Metanephros (tissue), 2 donors: ENCODE measurements around the gene WIF1. TPM values are rescaled to one million over a fixed set of nuclear protein-coding genes. Genes with fewer than 3 reads are reported as not detected.

Experiments
- small RNA-seq: library from RNA; depleted of rRNA; stranded (forward); fragments of <200 nt; gene quantifications from one replicate; pipeline ENCODE3, GENCODE V24; 2014; ENCODE audit warnings: low replicate concordance
- total RNA-seq: library from RNA; depleted of rRNA; stranded (reverse); fragments of >200 nt; gene quantifications from one replicate; pipeline ENCODE4 v1.2.3, GENCODE V29; 2014

WIF1 gene
- total RNA-seq, result 1.9 TPM

DNA sequence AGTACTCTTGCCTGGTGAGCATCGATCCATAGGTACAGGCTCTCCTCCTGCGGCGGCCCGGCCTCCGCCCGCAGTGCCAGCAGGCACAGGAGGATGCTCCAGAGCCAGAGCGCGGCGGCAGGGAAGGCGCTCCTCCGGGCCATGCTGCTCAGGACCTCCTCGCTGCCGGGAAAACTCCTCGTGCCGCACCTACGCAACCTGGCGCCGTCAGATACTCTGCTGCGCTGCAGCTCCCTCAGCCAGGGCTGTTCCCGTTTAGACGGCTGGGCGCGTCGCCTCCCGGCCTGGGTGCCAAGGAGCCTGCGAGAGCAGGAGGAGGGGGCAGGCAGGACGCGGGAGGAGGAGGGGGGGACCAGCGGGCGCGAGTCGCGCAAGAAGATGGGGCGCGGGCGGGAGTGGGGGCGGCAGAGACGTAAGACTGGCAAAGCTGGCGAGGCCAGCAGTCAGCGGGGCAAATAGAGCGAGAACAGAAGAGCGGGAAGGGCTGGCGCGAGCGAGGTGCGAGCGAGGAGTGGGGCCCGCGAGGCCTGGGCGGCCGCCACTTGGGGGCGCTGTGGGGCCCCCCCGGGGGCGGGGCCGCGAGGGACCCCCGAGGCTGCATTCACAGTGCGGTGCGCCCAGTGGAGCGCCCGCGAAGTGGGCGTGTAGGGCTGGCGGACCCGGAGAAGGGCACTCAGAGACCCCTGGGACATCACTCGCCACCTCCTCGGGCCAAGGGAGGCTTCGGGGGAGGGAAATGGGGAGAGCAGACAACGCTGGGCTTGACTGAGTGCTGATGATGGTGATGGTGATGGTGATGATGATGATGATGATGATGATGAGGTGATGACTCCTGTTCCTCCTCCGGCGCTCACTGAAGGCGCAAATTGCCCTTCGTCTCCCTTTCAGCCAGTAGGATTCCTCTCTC lies at the start of gene WIF1:
Gene WIF1 (minus strand): TSS at position 257 of the 907 bp plus-strand sequence. CDS start 114 bp downstream, at position 143.

GRCh38 chr12:65169320-65170208 lies 48.5 kb upstream of the WIF1 start, which contains the start of gene LEMD3:
LEMD3 (plus strand) TSS chr12:65169583; CDS start chr12:65169597, 14 bp downstream.

Small RNA genes lying within 50 kb of the gene (small RNA-seq; reads per million reads assigned to genes)
- not detected for gene RNU6-166P

Other genes with a start within 250 kb of the WIF1 start
- gene LEMD3, start 48.3 kb upstream of the WIF1 start, total RNA-seq, result 62.0 TPM
- 28.9 TPM for gene MSRB3, start 157.4 kb upstream of the WIF1 start, total RNA-seq